GM21367 (cell line): ENCODE data around the gene ZFYVE28.

Experiments used
- ATAC-seq: cut with Tn5 transposase; IDR thresholded peaks from one replicate; pipeline ENCODE4 v1.9.1; 2021; ENCODE audit not compliant: unreplicated experiment

ZFYVE28 gene

GRCh38 chr4:2370597-2371320, 47.7 kb downstream of the ZFYVE28 start:
- ATAC-seq, result no peak

GRCh38 chr4:2368746-2369437, 49.6 kb downstream of the ZFYVE28 start:
- ATAC-seq, result no peak

DNA sequence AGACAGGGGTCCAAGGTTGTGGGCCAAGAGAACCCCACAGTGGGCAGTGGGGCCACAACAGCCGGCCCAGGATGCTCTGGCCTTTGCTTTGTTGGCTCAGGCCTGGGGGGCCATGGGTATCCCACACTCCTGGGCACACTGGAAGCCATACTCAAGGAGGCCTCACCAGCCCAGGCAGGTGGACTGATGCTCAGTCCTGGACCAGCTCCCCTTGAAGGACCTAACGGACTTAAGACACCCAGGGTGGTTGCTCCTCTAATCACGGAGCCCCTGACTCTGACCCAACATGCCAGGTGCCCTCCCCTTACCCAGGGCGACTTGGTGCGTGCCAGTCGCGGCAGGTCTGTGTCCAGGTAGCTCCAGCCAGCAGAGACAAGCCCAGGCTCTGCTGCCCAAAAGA, 50.8 kb downstream of the ZFYVE28 start:
- ATAC-seq, result no peak

GRCh38 chr4:2366252-2367192, 51.9 kb downstream of the ZFYVE28 start:
- ATAC-seq, result no peak

DNA sequence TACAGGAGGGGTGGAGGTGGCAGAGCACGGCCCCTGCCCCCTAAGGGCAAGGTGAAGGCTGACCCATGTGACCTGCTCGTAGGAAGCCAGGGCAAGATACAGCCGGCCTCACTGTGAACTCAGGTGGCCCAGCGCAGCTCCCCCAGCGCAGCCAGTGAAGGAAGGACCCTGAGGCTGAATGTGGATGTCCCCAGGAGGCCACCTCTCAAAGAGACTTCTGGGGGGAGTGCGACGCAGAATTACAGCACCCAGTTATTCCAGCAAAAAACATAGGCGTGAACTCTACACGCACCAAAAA, 52.6 kb downstream of the ZFYVE28 start:
- no peak for ATAC-seq

- no peak for ATAC-seq
Observed at GRCh38 chr4:2365054-2365912, 53.2 kb downstream of the ZFYVE28 start.

DNA sequence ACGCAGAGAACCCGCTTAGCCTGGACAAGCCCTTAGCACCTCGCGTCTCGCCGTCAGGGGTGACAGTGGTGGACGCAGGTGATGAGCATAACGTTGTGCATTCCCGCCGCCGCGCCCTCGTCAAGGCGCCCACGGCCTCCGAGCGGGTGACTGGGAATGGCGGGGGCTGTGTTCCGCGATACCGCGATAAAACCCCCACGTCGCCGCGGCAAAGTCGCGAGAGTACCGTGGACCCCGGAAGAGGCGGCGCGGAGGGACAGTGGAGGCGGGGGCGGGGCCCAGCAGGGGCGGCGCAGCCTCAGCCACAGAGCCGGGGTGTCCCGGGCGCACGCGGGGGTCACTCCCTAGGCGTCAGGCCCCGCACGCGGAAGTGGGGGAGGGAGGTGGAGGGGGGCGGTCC, 53.8 kb downstream of the ZFYVE28 start:
- no peak for ATAC-seq

DNA sequence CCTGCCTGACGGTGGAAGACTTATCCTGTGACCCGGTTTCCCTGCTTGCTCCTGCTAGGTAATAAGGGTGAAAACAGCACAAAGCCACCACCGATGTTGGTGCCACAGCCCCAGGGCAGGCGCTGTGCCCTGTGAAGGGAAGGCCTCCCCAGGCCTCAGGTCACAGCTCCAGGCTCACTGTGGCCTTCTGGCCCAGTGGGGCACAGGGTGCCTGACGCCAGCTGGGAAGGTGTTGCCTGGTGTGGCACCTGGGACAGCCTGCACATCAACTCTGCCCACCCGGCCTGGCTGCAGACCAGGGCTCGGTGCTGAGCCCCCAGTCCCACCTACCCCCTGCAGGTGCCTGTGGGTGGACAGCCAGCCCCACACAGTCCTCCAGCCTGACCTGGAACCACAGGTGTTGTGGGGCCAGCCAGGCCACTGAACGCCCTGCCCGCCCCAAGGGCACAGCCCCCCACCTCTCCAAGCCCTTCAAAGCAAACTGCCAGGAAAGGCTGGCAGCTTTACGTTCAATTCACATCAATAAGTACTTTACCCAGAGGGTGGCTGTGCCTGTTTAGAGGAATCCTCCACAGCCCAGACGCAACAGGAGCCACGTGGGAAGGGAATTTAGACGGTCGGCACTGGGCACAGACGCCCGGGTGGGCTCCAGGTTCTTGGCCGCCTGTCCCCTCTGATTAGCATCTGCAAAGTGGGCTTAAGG, 54.3 kb downstream of the ZFYVE28 start:
- no peak for ATAC-seq

- no peak for ATAC-seq
Observed at GRCh38 chr4:2363056-2363721, 55.3 kb downstream of the ZFYVE28 start.

DNA sequence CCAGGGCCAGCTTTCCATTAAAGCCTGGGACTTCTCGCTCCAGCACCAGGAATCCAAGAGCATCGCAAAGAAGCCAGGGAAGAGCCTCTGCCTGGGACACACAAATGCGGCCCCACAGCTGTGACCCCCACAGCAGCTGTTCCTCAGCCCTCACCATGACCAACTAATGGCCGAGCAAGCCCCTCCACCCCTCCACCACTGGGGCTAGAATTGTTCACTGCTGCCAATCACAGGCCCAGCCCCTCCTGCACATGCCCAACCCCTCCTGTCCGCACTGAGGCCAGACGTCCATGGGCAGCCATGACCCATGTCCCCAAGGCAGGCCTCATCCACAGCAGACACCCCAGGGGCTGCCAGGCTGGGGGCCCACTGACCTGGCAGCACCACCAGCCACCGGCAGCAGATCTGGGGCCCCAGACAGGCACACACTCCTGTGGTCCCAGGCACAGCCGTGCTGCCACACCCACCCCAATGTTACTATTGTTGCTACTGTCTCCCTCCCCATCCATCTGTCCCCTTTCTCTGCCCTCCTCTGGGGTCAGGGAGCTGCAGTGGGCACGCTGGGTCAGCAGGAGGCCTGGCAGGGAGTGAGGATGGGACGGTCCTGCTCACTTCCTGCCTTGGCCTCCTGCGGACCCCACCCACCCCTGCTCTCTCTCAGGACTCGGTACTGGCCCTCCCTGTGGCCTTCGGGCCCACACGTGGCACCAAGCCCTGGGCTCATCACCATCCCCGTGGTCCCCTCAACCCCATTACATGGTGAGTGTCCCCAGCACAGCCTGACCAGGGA, 56.0 kb downstream of the ZFYVE28 start:
- no peak for ATAC-seq

GRCh38 chr4:2361366-2362265, 56.8 kb downstream of the ZFYVE28 start:
- ATAC-seq, result no peak

- no peak for ATAC-seq
Observed at GRCh38 chr4:2360396-2360730, 58.1 kb downstream of the ZFYVE28 start.

GRCh38 chr4:2359591-2360395, 58.7 kb downstream of the ZFYVE28 start:
- no peak for ATAC-seq

DNA sequence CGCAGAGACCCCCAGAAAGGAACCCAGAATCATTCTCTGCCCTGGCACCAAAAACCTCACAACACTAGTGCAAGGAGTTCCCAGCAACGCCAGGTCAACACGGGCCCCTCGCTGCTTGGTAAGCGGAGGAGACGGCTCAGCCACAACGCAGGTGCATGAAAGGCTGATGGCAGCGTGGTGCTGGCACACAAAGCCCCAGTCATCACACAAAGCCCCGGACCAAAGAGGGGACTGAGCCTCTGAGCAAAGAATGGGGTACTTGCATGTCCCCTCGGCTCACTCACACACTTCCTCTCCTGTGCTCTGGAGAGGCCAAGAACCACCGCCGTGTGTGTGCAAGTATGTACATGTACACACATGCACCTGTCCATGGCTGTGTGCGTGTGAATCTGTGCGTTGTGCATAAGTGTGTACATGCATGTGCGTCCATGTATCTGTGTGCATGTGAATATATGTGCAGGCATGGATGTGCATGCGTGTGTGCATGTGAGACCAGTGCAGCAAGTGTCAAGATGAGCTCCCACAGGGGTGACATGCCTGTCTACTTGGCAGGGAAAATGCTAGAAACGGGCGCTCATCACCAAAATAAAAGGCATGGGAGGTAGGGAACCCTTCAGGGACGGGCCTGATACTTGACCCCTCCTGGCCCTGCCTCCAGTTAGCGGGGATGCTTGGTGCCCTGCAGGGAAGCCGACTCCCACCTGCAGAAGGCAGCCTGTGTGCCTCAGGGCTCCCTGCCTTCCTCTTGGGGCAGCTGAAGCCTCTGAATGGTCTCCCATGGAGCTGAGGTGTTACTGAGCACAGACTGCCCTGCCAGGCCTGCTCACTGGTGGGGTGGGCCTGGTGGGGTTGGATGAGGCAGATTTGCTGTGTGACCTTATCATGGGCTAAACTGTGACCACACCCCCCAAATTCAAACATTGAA, 60.4 kb downstream of the ZFYVE28 start:
- ATAC-seq, result no peak

- no peak for ATAC-seq
Observed at GRCh38 chr4:2356123-2357069, 62.0 kb downstream of the ZFYVE28 start.
